ENCODE results near the gene DCXR. TPM values are rescaled to one million over a fixed set of nuclear protein-coding genes. Genes with fewer than 3 reads are reported as not detected.

DCXR gene
- total and polyA plus RNA-seq, 2 of the 13 experiments (the other 11 are each of a cell fraction or from before 2014, with no cell fraction given), result 287 to 311 TPM

DNA sequence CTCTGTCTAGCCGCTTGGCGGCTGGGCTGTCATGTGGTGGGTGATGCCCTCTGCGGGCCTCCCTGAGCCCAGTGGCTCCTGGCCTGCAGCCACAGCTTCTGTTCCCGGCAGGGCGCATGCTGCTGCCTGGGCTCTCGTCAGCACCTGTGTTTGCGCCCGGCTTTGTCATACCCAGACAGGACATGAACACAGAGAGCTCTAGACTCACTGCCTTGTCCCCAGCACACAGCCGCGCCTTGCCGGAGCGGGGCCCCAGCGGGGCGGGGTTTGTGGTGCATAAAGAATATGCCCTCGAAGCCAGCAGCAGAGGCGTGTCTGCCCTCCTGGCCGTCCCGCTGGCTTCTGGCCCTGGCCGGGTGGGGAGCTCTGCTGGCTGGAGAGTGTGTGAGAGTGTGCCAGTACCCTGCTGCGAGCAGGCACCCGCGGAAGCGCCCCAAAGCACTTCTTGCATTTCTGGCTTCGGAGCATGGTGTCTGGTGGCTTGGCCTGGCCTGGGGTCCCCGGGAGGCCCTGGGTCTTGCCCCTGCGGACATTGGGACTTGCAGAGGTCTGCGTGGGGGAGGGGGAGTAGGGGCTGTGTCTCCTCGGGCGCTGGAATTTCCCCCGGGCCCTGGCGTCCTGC is 45.7 kb downstream of the DCXR start (continued):
- peak; percentile 80; the same call in 1 of the 2 replicates for TF ChIP-seq PBX3 (CRISPR knock-in tag; IDR thresholded peaks at IDR 0.05; ENCODE audit: borderline replicate concordance)
- peak; percentile 12; the same call in 1 of the 2 replicates for TF ChIP-seq MAFF (IDR thresholded peaks at IDR 0.05; ENCODE audit: low read depth, low read length)
- peak; percentile 91 for TF ChIP-seq ATF7-NPFF (CRISPR knock-in tag; IDR thresholded peaks at IDR 0.05; ENCODE audit: low read depth)
- no peak for TF ChIP-seq RBAK (CRISPR knock-in tag; IDR thresholded peaks at IDR 0.05)
- TF ChIP-seq ZNF275 (CRISPR knock-in tag; IDR thresholded peaks at IDR 0.05; ENCODE audit: borderline replicate concordance), result peak; percentile 92; the same call in 1 of the 2 replicates
- no peak for TF ChIP-seq SYNCRIP (IDR thresholded peaks at IDR 0.05; ENCODE audit: insufficient read depth, low read depth, low read length)
- TF ChIP-seq REST (IDR thresholded peaks at IDR 0.05; ENCODE audit: borderline replicate concordance in 1 of 2, low read depth in 1 of 2, low read length in 2 of 2), result peak in 1 of 2 experiments; percentile 31; a peak in 1 of 4 replicates
- TF ChIP-seq NCOA2 (CRISPR knock-in tag; IDR thresholded peaks at IDR 0.05), result peak; percentile 78
- TF ChIP-seq SRSF4 (IDR thresholded peaks at IDR 0.05; ENCODE audit: low read depth, low read length, poor library complexity, severe bottlenecking), result peak; percentile 85
- no peak for TF ChIP-seq E2F2 (CRISPR knock-in tag; IDR thresholded peaks at IDR 0.05; ENCODE audit: borderline replicate concordance)
- 0 out of 2 replicates have a peak, but pooled peaks have one; percentile 66 for TF ChIP-seq ZIK1 (CRISPR knock-in tag; IDR thresholded peaks at IDR 0.05; ENCODE audit: borderline replicate concordance, low read depth)
- TF ChIP-seq ZXDC (CRISPR knock-in tag; IDR thresholded peaks at IDR 0.05), result no peak
- TF ChIP-seq ELF3 (CRISPR knock-in tag; IDR thresholded peaks at IDR 0.05), result peak; percentile 72
- TF ChIP-seq ZNF143 (CRISPR knock-in tag; IDR thresholded peaks at IDR 0.05), result peak; percentile 51
- TF ChIP-seq, protein P1, sequence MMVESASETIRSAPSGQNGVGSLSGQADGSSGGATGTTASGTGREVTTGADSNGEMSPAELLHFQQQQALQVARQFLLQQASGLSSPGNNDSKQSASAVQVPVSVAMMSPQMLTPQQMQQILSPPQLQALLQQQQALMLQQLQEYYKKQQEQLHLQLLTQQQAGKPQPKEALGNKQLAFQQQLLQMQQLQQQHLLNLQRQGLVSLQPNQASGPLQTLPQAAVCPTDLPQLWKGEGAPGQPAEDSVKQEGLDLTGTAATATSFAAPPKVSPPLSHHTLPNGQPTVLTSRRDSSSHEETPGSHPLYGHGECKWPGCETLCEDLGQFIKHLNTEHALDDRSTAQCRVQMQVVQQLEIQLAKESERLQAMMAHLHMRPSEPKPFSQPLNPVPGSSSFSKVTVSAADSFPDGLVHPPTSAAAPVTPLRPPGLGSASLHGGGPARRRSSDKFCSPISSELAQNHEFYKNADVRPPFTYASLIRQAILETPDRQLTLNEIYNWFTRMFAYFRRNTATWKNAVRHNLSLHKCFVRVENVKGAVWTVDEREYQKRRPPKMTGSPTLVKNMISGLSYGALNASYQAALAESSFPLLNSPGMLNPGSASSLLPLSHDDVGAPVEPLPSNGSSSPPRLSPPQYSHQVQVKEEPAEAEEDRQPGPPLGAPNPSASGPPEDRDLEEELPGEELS (CRISPR knock-in tag; IDR thresholded peaks at IDR 0.05), result peak; percentile 64
